ACC112 (cell line): ENCODE results near the gene WDR81.

Experiments
- H2AFZ ChIP-seq: fragments of 200-600 bp; sonication (generic); one replicate; pipeline ENCODE4 v1.6.0; 2017; ENCODE audit warnings: antibody characterized with exemption, low read length; ENCODE audit not compliant: unreplicated experiment
- H3K27ac ChIP-seq: fragments of 200-600 bp; sonication (generic); 2 replicates; pipeline ENCODE4 v1.5.1; 2014; ENCODE audit warnings: low read depth, mild to moderate bottlenecking, antibody characterized with exemption, low read length, moderate library complexity
- H3K27me3 ChIP-seq: fragments of 200-600 bp; sonication (generic); 2 replicates; pipeline ENCODE4 v1.6.1; 2014; ENCODE audit warnings: mild to moderate bottlenecking, antibody characterized with exemption, low read length, moderate library complexity, mixed read lengths; ENCODE audit not compliant: insufficient read depth
- H3K36me3 ChIP-seq: fragments of 200-600 bp; sonication (generic); 2 replicates; pipeline ENCODE4 v1.6.1; 2016; ENCODE audit warnings: mild to moderate bottlenecking, antibody characterized with exemption, low read length, moderate library complexity, mixed read lengths; ENCODE audit not compliant: insufficient read depth
- H3K4me1 ChIP-seq: fragments of 200-600 bp; sonication (generic); one replicate; pipeline ENCODE4 v1.6.1; 2016; ENCODE audit warnings: low read length, mixed read lengths; ENCODE audit not compliant: insufficient read depth, unreplicated experiment, control insufficient read depth
- H3K4me3 ChIP-seq: fragments of 200-600 bp; sonication (generic); 2 replicates; pipeline ENCODE4 v1.5.1; 2014; ENCODE audit warnings: mild to moderate bottlenecking, low read depth, low read length
- H3K79me2 ChIP-seq: fragments of 200-600 bp; sonication (generic); one replicate; pipeline ENCODE4 v1.6.0; 2016; ENCODE audit warnings: low read length; ENCODE audit not compliant: control insufficient read depth, unreplicated experiment, insufficient read depth

The WDR81 gene

GRCh38 chr17:1713160-1713877 lies 11.2 kb upstream of the WDR81 start:
- Histone ChIP-seq H3K27me3 (no peaks in the 10 kb centered on the region), H2AFZ (no peak overlapping the region), H3K79me2 (peaks cover 41% of the 10 kb centered on the region), H3K4me1 (peaks cover 41% of the 10 kb centered on the region), H3K4me3 (peak overlapping the region; percentile 95), H3K27ac (peak overlapping the region; percentile 97), H3K36me3 (peaks cover 29% of the 10 kb centered on the region)

GRCh38 chr17:1713878-1714426 lies 10.6 kb upstream of the WDR81 start:
- peaks cover 48% of the 10 kb centered on the region for H3K4me1 ChIP-seq
- peaks cover 29% of the 10 kb centered on the region for H3K36me3 ChIP-seq
- peak overlapping the region; percentile 95 for H3K4me3 ChIP-seq
- peak overlapping the region; percentile 97 for H3K27ac ChIP-seq
- peaks cover 41% of the 10 kb centered on the region for H3K79me2 ChIP-seq
- H3K27me3 ChIP-seq: no peaks in the 10 kb centered on the region
- H2AFZ ChIP-seq: no peak overlapping the region

- Histone ChIP-seq H3K27me3 (no peaks in the 10 kb centered on the region), H3K4me1 (peaks cover 48% of the 10 kb centered on the region), H3K4me3 (peak overlapping the region; percentile 95), H3K79me2 (peaks cover 41% of the 10 kb centered on the region), H3K36me3 (peaks cover 29% of the 10 kb centered on the region), H2AFZ (no peak overlapping the region), H3K27ac (peak overlapping the region; percentile 97)
Observed at GRCh38 chr17:1714427-1714979, 10.0 kb upstream of the WDR81 start.

- Histone ChIP-seq H3K4me1 (peaks cover 48% of the 10 kb centered on the region), H3K4me3 (peak overlapping the region; percentile 95), H3K27ac (peak overlapping the region; percentile 97), H2AFZ (no peak overlapping the region), H3K79me2 (peaks cover 41% of the 10 kb centered on the region), H3K36me3 (peaks cover 29% of the 10 kb centered on the region), H3K27me3 (no peaks in the 10 kb centered on the region)
Observed at GRCh38 chr17:1714980-1715802, 9.3 kb upstream of the WDR81 start.

GRCh38 chr17:1715803-1716075 lies 8.8 kb upstream of the WDR81 start:
- peak overlapping the region; percentile 95 for H3K4me3 ChIP-seq
- H3K36me3 ChIP-seq: peaks cover 29% of the 10 kb centered on the region
- H3K27ac ChIP-seq: peak overlapping the region; percentile 97
- no peak overlapping the region for H2AFZ ChIP-seq
- H3K4me1 ChIP-seq: peaks cover 45% of the 10 kb centered on the region
- H3K27me3 ChIP-seq: no peaks in the 10 kb centered on the region
- H3K79me2 ChIP-seq: peaks cover 41% of the 10 kb centered on the region

GRCh38 chr17:1716076-1716911 lies 8.2 kb upstream of the WDR81 start:
- H3K4me1 ChIP-seq: peaks cover 42% of the 10 kb centered on the region
- no peak overlapping the region for H2AFZ ChIP-seq
- H3K79me2 ChIP-seq: peaks cover 41% of the 10 kb centered on the region

GRCh38 chr17:1716912-1717695 lies 7.4 kb upstream of the WDR81 start:
- Histone ChIP-seq H2AFZ (peak overlapping the region; percentile 62), H3K79me2 (peaks cover 33% of the 10 kb centered on the region), H3K36me3 (peaks cover 22% of the 10 kb centered on the region), H3K4me1 (peaks cover 34% of the 10 kb centered on the region), H3K27ac (peak overlapping the region; percentile 99), H3K27me3 (no peaks in the 10 kb centered on the region), H3K4me3 (peak overlapping the region; percentile 83)

More at GRCh38 chr17:1716076-1716911, 8.2 kb upstream of the WDR81 start:
- Histone ChIP-seq H3K36me3 (peaks cover 29% of the 10 kb centered on the region), H3K27me3 (no peaks in the 10 kb centered on the region), H3K27ac (peak overlapping the region; percentile 99), H3K4me3 (peak overlapping the region; percentile 95)

GRCh38 chr17:1718362-1719165 lies 5.9 kb upstream of the WDR81 start:
- no peak overlapping the region for H2AFZ ChIP-seq
- peak overlapping the region; percentile 33; the same call in 1 of the 2 replicates for H3K4me3 ChIP-seq
- H3K4me1 ChIP-seq: peaks cover 25% of the 10 kb centered on the region
- H3K27me3 ChIP-seq: no peaks in the 10 kb centered on the region
- H3K27ac ChIP-seq: peak overlapping the region; percentile 99
- peaks cover 19% of the 10 kb centered on the region for H3K79me2 ChIP-seq
- peaks cover 7% of the 10 kb centered on the region; the same call in 1 of the 2 replicates for H3K36me3 ChIP-seq

GRCh38 chr17:1720856-1721386 lies 3.6 kb upstream of the WDR81 start:
- no peak overlapping the region for H3K4me3 ChIP-seq
- H2AFZ ChIP-seq: no peak overlapping the region
- peaks cover 35% of the 10 kb centered on the region for H3K4me1 ChIP-seq
- H3K36me3 ChIP-seq: no peaks in the 10 kb centered on the region; the same call in 1 of the 2 replicates
- no peaks in the 10 kb centered on the region for H3K27me3 ChIP-seq
- H3K79me2 ChIP-seq: peaks cover 12% of the 10 kb centered on the region
- H3K27ac ChIP-seq: no peak overlapping the region
